HG03066 (cell line): ENCODE measurements around the gene CYP19A1.

Experiments used
- ATAC-seq: cut with Tn5 transposase; IDR thresholded peaks from one replicate; pipeline ENCODE4 v1.9.1; 2021; ENCODE audit warnings: low read depth; ENCODE audit not compliant: unreplicated experiment

CYP19A1 gene

DNA sequence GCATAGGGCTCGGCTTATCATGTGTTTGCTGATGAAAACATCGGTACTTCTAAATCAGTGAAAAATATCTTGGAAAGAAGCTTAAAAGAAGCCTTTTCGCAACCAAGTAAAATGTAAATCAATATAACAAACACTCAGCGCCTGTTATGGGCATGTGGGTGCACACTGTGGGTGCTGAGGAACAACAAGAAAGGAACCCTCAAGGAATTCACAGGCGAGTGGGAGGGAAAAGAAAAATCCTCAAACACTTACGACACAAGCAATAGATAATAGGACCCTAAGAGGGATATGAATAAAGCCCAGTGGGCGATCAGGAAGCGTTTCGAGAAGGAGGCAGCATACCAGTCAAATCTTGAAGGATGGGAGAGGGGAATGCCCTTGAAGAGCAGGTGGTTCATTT is 25.0 kb upstream of the CYP19A1 start:
- no peak for ATAC-seq

DNA sequence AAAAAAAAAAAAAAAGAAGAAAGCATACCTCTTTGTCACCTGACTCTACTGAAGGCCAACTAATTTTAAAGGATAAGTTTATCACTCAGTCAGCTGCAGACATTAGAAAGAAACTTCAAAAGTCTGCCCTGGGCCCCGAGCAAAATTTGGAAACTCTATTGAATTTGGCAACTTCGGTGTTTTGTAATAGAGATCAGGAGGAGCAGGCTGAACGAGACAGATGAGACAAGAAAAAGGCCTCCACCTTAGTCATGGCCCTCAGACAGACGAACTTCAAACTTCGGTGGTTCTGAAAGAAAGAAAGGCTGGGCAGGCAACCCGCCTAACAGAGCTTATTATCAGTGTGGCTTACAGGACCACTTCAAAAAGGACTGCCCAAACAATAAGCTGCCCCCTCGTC is 21.6 kb upstream of the CYP19A1 start:
- no peak for ATAC-seq

GRCh38 chr15:51356983-51357382 is 18.6 kb upstream of the CYP19A1 start:
- no peak for ATAC-seq

DNA sequence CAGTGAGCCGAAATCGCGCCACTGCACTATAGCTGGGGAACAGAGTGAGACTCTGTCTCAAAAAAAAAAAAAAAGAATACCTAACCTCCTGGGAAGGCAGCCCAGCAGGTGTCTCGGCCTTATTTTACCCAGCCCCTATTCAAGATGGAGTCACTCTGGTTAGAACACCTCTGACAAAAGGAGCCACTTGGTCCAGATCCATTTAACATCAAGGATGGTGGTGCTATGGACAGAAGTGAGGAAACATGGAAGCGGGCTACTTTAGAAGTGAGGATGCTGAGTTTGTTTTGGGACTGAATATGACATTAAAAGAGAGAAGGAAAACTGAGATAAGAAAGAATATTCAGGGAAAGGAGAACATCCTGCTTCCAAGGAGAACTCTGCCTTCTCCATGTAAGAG is 17.8 kb upstream of the CYP19A1 start:
- ATAC-seq, result no peak

GRCh38 chr15:51355096-51355495 is 16.7 kb upstream of the CYP19A1 start:
- no peak for ATAC-seq

DNA sequence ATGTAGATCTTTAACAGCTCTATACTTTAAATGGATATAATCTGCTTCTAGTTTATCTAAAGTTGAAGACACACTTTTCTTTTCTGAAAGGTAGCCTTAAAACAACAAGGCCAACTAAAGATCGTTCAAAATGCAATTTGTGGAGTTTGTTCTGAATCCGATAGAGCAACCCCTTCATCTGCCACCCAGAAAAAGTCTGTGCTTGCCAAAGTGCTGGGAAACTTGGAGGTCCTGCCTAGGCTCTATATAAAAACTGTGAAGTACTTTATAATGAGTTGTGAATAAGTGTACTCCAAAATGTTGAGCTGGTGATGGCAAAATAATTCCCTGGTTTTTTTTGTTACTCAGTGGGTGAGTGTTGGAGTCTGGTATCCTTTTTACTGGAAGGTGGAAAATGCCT is 15.6 kb upstream of the CYP19A1 start:
- no peak for ATAC-seq

DNA sequence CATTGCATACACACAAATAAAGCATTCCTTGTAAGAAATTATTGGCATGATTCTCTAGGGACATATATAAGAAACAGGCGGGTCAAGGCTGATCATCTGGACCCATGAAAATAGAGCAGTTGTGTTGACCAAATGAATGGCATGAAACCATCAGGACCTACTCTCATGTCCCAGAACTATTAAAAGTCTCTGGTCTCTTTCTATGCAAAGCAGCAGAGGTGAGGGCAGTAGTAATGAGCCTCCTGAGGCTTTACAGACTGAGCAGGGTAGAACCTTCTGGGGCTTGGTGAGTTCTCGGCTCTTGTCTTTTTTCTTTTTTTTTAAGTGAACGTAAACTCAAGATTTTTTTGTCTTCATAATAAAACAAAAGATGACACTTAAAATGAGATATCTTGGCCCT is 12.3 kb upstream of the CYP19A1 start:
- no peak for ATAC-seq

DNA sequence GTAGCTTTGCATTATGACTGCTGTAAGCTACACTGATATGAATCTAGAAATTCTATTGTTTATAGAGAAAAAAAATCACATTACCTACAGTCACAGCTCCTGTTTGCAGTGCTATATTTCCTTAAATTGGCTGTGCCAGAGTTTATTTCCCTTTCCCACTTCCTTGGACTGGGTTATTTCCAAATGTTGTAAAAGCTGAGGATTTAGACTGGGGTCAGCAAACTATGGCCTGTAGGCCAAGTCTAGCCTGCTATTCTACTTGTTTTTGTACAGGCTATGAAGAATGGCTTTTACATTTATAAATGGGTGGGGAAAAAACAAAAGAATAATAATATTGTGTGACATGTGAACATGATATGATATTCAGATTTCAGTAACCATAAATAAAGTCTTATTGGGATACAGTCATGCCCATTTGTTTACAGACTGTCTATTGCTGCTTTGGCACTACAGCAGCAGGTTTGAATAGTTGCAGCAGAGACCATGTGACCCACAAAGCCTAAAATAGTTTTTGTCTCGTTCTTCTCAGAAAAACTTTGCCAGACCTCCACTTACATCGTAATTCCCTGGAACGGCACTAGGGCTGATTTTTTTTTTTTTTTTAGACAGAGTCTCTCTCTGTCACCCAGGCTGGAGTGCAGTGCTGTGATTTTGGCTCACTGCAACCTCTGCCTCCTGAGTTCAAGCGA is 10.9 kb upstream of the CYP19A1 start:
- no peak for ATAC-seq

- ATAC-seq, result peak; percentile 89
These were observed 10.3 kb upstream of the CYP19A1 start for GRCh38 chr15:51348688-51349087.

DNA sequence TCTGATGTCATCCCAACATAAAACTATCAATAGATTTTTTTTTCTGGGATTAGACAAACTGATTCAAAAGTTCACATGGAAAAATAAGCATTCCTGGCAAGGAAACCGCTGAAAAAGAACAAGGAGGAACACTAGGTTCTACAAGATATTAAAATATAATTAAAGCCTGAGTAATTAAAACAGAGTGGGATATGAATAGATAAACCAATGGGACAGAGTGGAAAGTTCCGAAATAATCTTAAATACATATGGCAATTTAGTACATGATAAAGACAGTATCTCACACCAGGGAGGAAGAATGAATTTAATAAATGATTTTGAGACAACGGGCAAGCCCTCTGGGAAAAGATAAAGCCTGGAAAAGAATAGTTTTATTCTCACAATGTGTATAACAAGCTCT is 7.7 kb upstream of the CYP19A1 start:
- no peak for ATAC-seq

DNA sequence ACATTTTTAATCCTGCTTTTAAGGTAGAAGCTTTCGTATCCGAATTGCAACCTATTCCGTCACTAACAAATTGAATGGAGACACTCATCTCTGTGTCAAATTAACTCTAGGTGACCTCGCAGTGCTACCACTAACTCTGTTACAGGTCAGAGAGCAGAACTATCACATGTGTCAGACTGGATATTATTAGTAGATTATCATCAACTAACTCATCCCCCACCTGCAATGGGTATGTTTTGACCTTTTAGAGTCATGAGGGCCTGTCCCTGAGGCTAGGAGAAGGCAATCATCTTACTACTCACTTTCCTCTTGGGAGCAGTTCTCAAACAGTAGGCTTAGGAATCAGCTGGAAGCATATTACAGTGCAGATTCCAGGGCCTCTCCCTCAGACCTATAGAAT is 5.1 kb upstream of the CYP19A1 start:
- ATAC-seq, result no peak

DNA sequence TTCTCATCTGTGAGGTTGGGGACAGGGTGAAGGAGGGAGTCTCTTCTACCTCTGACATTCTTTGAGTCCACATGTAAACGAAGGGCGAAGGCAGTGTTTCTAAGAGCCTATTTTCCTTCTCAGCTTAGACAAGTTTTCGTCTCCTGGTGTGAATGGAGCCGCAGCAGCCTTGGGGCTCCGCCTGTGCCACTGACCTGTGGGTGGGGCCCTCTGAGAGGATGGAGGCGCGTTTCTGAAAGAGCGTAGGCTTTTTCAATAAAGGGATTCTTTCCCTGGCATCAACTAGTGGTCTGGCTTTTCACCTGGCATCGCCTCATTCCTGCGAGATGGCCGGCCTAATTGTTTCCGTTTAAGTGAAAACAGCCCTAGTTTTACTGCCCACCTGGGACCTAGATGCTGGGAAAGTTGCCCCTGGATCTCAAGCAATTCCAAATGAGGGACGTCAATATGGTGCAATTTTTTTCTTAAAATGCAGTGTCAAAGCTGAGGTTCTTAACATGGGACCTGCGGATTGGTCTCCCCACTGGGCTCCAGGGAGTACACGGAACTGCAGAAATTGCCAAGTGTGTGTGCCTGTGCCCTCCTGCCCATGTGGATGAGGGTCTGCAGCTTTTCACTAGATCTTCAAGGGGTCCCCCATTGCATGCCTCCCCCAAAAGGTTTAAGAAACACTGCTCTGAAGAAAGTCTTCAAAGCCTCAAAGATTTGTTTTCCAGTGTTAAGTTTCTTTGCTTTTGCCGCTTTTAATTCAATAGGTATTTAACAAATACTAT is 4.0 kb upstream of the CYP19A1 start:
- ATAC-seq, result no peak

- no peak for ATAC-seq
These were observed 3.2 kb upstream of the CYP19A1 start, which contains the start of gene GLDN for GRCh38 chr15:51341366-51342226. GLDN (plus strand) TSS chr15:51341655; CDS start chr15:51341685, 30 bp downstream.

DNA sequence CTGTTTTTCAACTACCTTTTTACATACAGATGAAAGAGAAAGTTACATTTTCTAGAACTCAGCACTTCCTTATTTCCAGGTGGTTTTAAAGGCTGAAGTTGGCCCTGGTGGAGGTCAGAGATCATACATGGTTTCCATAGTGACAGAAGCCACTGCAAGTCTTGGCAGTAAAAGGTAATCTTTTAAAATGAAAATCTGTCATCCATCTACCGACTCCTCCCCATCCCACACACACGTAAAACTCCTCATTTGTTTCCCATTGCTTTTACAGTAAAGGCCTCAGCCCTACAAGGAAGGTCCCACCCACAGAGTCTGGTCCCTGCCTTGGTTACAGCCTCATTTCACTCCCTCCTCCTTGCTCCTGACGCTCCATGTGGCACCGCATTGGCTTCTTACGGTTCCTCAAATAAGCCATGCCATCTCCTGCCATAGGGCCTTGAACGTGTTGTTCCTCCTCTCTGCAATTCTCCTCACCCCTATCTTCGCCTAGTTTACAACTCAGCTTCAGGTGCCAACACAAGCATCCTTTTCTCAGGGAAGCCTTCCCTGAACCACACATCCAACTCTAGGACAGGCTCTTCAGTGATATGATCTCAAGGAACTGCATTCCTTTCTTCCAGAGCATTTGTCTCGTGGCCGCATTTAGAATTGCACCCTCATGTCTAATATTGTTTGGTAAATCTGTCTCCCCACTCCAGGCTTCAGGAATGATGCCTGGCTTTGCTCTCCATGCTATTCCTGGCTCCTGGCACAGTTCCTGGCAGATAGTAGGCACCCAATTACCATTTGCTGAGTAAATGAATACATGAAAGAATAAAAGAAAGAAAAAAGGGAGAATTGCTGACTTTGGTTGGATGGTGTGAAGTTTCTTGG is 2.6 kb downstream of the CYP19A1 start:
- peak; percentile 79 for ATAC-seq

- ATAC-seq, result no peak
These were observed 3.3 kb downstream of the CYP19A1 start for GRCh38 chr15:51335087-51335486.

DNA sequence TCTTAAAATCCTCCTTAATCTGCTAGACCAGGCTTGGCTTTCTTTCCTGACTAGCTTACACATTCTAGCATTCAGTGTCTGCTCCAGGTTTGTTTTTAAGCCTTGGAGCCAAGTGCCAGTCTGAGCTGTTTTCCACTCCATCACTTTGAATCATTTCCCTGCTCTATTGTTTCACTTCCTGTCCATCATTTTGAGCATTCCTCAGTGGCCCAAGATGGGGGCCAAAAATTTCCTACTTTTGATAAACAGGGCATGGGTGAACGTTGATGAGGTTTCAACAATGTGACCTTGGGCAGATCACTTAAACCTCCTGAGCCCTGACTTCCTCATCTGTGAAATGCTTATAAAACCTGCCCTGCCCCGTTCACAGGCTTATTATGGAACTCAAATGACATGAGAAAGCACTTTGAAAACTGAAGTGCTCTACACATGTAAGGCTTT is 4.4 kb downstream of the CYP19A1 start:
- no peak for ATAC-seq

GRCh38 chr15:51333571-51333970 is 4.8 kb downstream of the CYP19A1 start:
- ATAC-seq, result no peak

- no peak for ATAC-seq
These were observed 5.9 kb downstream of the CYP19A1 start for GRCh38 chr15:51332206-51333147.

DNA sequence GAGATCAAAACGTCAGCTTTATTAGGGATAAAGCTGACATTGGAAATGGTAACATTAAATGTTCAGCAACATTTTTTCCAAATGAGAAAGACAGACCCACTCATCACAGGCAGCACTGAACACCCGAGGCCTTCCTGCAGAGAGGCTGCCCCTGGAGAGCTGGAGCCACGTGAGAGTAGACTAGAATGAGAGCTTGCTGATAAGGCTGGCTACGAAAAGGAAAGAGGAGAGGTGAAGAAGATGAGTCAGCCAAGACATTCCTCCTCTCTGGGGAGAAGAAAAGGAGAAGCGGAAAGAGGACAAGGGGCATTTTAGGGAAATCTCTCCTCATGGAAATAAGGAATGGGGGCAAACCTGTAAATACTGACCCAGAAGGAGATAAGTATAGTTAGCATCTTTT is 7.3 kb downstream of the CYP19A1 start:
- ATAC-seq, result no peak
